ENCODE measurements around the gene SGTB. TPM values are rescaled to one million over a fixed set of nuclear protein-coding genes. Genes with fewer than 3 reads are reported as not detected.

Gene SGTB
- polyA plus RNA-seq, 1 donor (not counting 4 experiments of a cell fraction or from before 2014, with no cell fraction given) = 10.4 TPM

DNA sequence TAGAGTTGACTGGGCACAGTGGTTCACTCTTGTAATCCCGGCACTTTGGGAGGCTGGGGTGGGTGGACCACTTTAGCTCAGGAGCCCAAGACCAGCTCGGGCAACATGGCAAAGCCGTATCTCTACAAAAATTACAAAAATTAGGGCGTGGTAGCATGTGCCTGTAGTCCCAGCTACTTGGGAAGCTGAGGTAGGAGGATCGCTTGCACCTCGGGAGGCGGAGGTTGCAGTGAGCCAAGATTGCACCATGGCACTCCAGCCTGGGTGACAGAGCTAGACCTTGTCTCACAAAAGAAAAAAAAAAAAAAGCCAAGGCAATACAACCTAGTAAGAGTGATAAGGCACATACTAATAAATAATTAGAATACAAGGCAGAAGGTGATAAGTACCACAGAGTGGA, 15.9 kb upstream of the SGTB start:
- Histone ChIP-seq H3K36me3 (ENCODE audit: control insufficient read depth in 2 of 2, extremely low read depth in 1 of 2, insufficient read depth in 2 of 2, low read length in 2 of 2) (no peaks in the 10 kb centered on the region), H3K9me3 (ENCODE audit: control insufficient read depth, low read depth, low read length) (no peaks in the 10 kb centered on the region), H3K27me3 (ENCODE audit: control insufficient read depth, extremely low read depth, insufficient read depth, low read length) (no peaks in the 10 kb centered on the region), H3K9ac (ENCODE audit: control insufficient read depth, extremely low read depth, insufficient read depth, low read length) (no peak overlapping the region), H4K20me1 (ENCODE audit: control insufficient read depth, extremely low read depth, insufficient read depth, low read length) (no peaks in the 10 kb centered on the region), H3K4me1 (ENCODE audit: control insufficient read depth, extremely low read depth, insufficient read depth, low read length) (peaks cover 2% of the 10 kb centered on the region), H3K9me1 (ENCODE audit: control insufficient read depth, extremely low read depth, insufficient read depth, low read length) (no peaks in the 10 kb centered on the region), H3K4me2 (ENCODE audit: control insufficient read depth, extremely low read depth, insufficient read depth, low read depth, low read length) (no peak overlapping the region), H3K79me2 (ENCODE audit: control insufficient read depth, insufficient read depth, low read length) (peaks cover 35% of the 10 kb centered on the region), H3K4me3 (ENCODE audit: control insufficient read depth in 2 of 3, extremely low read depth in 1 of 3, insufficient read depth in 2 of 3, low read depth in 1 of 3, low read length in 3 of 3) (no peak overlapping the region), H2AFZ (ENCODE audit: control insufficient read depth, low read length) (no peak overlapping the region), H3K27ac (ENCODE audit: control insufficient read depth, insufficient read depth, low read length) (no peak overlapping the region)
- FAIRE-seq = no peak
- no peak for TF ChIP-seq EZH2 (IDR thresholded peaks at IDR 0.05; ENCODE audit: low read length)
- TF ChIP-seq CTCF (optimal IDR thresholded peaks at IDR 0.05 in 1 of 3, IDR thresholded peaks at IDR 0.05 in 1 of 3, conservative IDR thresholded peaks at IDR 0.05 in 1 of 3; ENCODE audit: extremely low read depth in 1 of 3, insufficient read depth in 2 of 3, low read length in 3 of 3) = no peak
- no peak for DNase-seq (ENCODE audit: low read depth, low spot score)
- dilution Hi-C loops (cut with MboI; ENCODE audit: extremely low pct_ligation_motif_present, low sequenced_read_pairs) = no loop called here

- Histone ChIP-seq H3K27me3 (ENCODE audit: control insufficient read depth, extremely low read depth, insufficient read depth, low read length) (no peaks in the 10 kb centered on the region), H3K9ac (ENCODE audit: control insufficient read depth, extremely low read depth, insufficient read depth, low read length) (no peak overlapping the region), H3K27ac (ENCODE audit: control insufficient read depth, insufficient read depth, low read length) (no peak overlapping the region), H3K4me1 (ENCODE audit: control insufficient read depth, extremely low read depth, insufficient read depth, low read length) (no peaks in the 10 kb centered on the region), H3K9me3 (ENCODE audit: control insufficient read depth, low read depth, low read length) (no peaks in the 10 kb centered on the region), H3K79me2 (ENCODE audit: control insufficient read depth, insufficient read depth, low read length) (peaks cover 36% of the 10 kb centered on the region), H3K36me3 (ENCODE audit: control insufficient read depth in 2 of 2, extremely low read depth in 1 of 2, insufficient read depth in 2 of 2, low read length in 2 of 2) (no peaks in the 10 kb centered on the region), H4K20me1 (ENCODE audit: control insufficient read depth, extremely low read depth, insufficient read depth, low read length) (no peaks in the 10 kb centered on the region), H3K4me2 (ENCODE audit: control insufficient read depth, extremely low read depth, insufficient read depth, low read depth, low read length) (no peak overlapping the region), H3K4me3 (ENCODE audit: control insufficient read depth in 2 of 3, extremely low read depth in 1 of 3, insufficient read depth in 2 of 3, low read depth in 1 of 3, low read length in 3 of 3) (no peak overlapping the region), H2AFZ (ENCODE audit: control insufficient read depth, low read length) (no peak overlapping the region), H3K9me1 (ENCODE audit: control insufficient read depth, extremely low read depth, insufficient read depth, low read length) (no peaks in the 10 kb centered on the region)
- TF ChIP-seq EZH2 (IDR thresholded peaks at IDR 0.05; ENCODE audit: low read length) (no peak), CTCF (optimal IDR thresholded peaks at IDR 0.05 in 1 of 3, IDR thresholded peaks at IDR 0.05 in 1 of 3, conservative IDR thresholded peaks at IDR 0.05 in 1 of 3; ENCODE audit: extremely low read depth in 1 of 3, insufficient read depth in 2 of 3, low read length in 3 of 3) (no peak)
- FAIRE-seq (no peak), DNase-seq (ENCODE audit: low read depth, low spot score) (no peak)
- dilution Hi-C loops (cut with MboI; ENCODE audit: extremely low pct_ligation_motif_present, low sequenced_read_pairs) = no loop called here
These were observed 14.1 kb upstream of the SGTB start for GRCh38 chr5:65736011-65736410.

Data from keratinocyte (primary cell).